Body of pancreas (tissue), 4 donors: ENCODE data around the gene PBX1. TPM values are rescaled to one million over a fixed set of nuclear protein-coding genes. Genes with fewer than 3 reads are reported as not detected.

Experiments
- ATAC-seq: fragments of 150-250 bp; one replicate; pipeline ENCODE4 v1.9.1; 2016
- DNase-seq, 4 donors: peaks; one replicate each; pipeline ENCODE4 v3.0.0-alpha.2; 2019
- H3K27ac ChIP-seq, 4 donors: fragments of 200-600 bp; sonication (generic); 1 replicate in 3 of 4; 2 replicates in 1 of 4; pipeline versions ENCODE4 v1.5.1 to v1.6.1; 2016 to 2019; ENCODE audit warnings: mild to moderate bottlenecking in 1 of 4, mixed read lengths in 1 of 4, moderate library complexity in 1 of 4
- H3K27me3 ChIP-seq, 2 donors: fragments of 200-600 bp; sonication (generic); one replicate each; pipeline ENCODE4 v1.6.0; 2016; ENCODE audit warnings: mild to moderate bottlenecking in 1 of 2
- H3K36me3 ChIP-seq, 2 donors: fragments of 200-600 bp; sonication (generic); replicated peaks in 1 of 2; 2 replicates each; pipeline ENCODE4 v1.5.1; 2016; ENCODE audit warnings: low read depth in 2 of 2; ENCODE audit not compliant: insufficient read depth in 1 of 2
- H3K4me1 ChIP-seq: fragments of 200-600 bp; sonication (generic); one replicate; pipeline ENCODE4 v1.6.0; 2016
- H3K4me3 ChIP-seq, 2 donors: fragments of 200-600 bp; sonication (generic); 1 replicate in 1 of 2; 2 replicates in 1 of 2; pipeline ENCODE4 v1.5.1; 2016 to 2019
- H3K9me3 ChIP-seq, 3 donors: fragments of 200-600 bp; sonication (generic); 1 replicate in 2 of 3; 2 replicates in 1 of 3; pipeline ENCODE4 v1.5.1; 2016
- POLR2A ChIP-seq, 3 donors: fragments of 450-650 bp; IDR thresholded peaks; one replicate each; pipeline ENCODE4 v1.6.1; 2016; ENCODE audit warnings: antibody characterized with exemption in 3 of 3, mild to moderate bottlenecking in 2 of 3
- WGBS, 2 donors: methylation state at CpG; one replicate each; pipeline ENCODE4 v1.1.5; 2017; 5-methylcytosine and 5-hydroxymethylcytosine counted together
- intact Hi-C: fragments of 100-400 bp; cut with DNase I; formaldehyde crosslinking; loops from one replicate; pipeline ENCODE4 v1.15.1; 2023
- total RNA-seq, 2 donors: library from RNA; depleted of rRNA; stranded (reverse); fragments of >200 nt; gene quantifications; one replicate each; pipeline ENCODE4 v1.1.0, GENCODE V29; 2016
- TF ChIP-seq, protein P1 (sequence below), 7 experiments: fragments of 450-650 bp in 4 of 7; fragments of 200-600 bp in 3 of 7; sonication (generic) in 3 of 7; IDR thresholded peaks; one replicate each; pipeline ENCODE4 v1.5.1; 2016 to 2019; ENCODE audit warnings: antibody characterized with exemption in 7 of 7

PBX1 gene
- total RNA-seq, 2 donors from 2014 or later = 83.1 to 111 TPM

DNA sequence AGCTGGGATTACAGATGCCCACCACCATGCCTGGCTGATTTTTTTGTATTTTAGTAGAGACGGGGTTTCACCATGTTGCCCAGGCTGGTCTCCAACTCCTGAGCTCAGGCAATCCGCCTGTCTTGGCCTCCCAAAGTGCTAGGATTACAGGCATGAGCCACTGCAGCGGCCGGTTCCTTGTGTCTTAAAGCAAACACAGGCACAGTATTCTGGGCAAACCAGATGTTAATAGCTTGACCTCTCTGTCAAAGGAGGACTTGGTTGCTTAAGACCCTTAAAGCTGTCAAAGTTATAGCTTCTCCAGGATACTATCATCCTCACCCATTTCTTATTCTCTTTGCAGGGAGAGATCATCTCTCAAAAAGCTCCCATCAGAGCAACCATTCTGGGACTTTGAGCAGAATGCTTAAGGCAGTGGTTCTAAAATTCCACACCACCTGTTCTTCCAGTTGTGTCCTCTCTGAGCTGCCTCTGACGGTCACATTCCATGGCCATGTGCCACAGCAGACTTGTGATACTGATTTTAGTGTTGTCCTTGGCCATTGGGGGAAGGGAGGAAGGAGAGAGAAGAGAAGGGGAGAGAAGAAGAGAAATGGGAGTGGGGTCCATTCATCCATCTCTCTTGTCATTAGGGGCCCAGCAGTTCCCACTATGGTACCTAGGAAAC, 81.8 kb downstream of the PBX1 start:
- H3K9me3 ChIP-seq = no peaks in the 10 kb centered on the region
- DNase-seq = peak in 3 of 4 donors; percentile 60 to 61 (median 61)
- H3K4me1 ChIP-seq = peaks cover 85% of the 10 kb centered on the region
- peak overlapping the region; percentile 23 to 88 (median 50) for H3K27ac ChIP-seq
- no peak overlapping the region for H3K4me3 ChIP-seq
- 24 to 45% methylated on average over 5 of the region's 5 CpGs for WGBS, 2 donors
- no peak for ATAC-seq
- H3K27me3 ChIP-seq = no peaks in the 10 kb centered on the region
- H3K36me3 ChIP-seq = no peaks in the 10 kb centered on the region
- TF ChIP-seq, protein P1, sequence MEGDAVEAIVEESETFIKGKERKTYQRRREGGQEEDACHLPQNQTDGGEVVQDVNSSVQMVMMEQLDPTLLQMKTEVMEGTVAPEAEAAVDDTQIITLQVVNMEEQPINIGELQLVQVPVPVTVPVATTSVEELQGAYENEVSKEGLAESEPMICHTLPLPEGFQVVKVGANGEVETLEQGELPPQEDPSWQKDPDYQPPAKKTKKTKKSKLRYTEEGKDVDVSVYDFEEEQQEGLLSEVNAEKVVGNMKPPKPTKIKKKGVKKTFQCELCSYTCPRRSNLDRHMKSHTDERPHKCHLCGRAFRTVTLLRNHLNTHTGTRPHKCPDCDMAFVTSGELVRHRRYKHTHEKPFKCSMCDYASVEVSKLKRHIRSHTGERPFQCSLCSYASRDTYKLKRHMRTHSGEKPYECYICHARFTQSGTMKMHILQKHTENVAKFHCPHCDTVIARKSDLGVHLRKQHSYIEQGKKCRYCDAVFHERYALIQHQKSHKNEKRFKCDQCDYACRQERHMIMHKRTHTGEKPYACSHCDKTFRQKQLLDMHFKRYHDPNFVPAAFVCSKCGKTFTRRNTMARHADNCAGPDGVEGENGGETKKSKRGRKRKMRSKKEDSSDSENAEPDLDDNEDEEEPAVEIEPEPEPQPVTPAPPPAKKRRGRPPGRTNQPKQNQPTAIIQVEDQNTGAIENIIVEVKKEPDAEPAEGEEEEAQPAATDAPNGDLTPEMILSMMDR (IDR thresholded peaks at IDR 0.05) = no peak
- TF ChIP-seq POLR2A (IDR thresholded peaks at IDR 0.05) = no peak
- intact Hi-C loops = no loop called here

DNA sequence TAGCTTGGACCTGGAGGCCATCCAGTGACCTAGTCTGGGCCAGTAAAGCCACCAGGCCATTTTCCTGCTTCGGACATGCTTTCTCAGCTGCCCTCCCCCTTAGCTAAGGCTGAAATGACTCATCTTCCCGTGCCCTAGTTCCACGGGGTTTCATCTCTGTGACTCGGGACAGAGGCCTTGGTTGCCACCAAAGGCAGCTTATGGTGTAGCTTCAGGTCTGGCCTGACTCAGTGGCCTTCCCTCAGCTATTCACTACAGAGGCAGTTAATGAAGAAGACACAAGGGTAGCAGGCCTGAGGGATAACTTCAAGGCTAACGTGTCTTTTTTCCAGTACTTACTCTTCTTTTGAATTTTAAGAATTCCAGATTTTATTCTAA, 82.4 kb downstream of the PBX1 start:
- H3K4me3 ChIP-seq = no peak overlapping the region
- peaks cover 80% of the 10 kb centered on the region for H3K4me1 ChIP-seq
- intact Hi-C loops = no loop called here
- no peak for TF ChIP-seq POLR2A (IDR thresholded peaks at IDR 0.05)
- TF ChIP-seq, protein P1 (IDR thresholded peaks at IDR 0.05) = no peak
- no peak for ATAC-seq
- H3K27ac ChIP-seq = peak overlapping the region; percentile 23 to 88 (median 50)
- no peaks in the 10 kb centered on the region for H3K9me3 ChIP-seq
- DNase-seq = peak in 1 of 4 donors; percentile 51
- WGBS, 2 donors = 51 to 78% methylated on average over 5 of the region's 5 CpGs
- H3K27me3 ChIP-seq = no peaks in the 10 kb centered on the region
- no peaks in the 10 kb centered on the region for H3K36me3 ChIP-seq

DNA sequence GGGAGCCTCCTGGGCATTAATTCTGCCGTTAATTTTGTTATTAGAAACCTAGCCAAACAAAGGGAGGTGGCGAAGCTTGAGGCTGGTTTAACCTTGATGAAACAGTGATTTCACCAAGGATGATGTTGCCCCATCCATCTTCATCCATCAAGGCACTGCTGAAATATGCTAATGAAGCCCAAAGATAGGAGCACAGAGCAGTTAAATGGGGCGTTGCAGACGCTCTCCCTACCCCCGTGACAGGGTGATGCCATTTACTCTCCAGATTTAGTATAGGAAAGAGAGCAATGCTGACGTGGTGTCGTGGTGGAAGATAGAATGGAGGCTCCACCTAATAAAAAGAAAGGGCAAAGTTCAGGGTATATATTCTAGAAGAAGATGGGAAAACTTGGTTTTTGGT, 84.0 kb downstream of the PBX1 start:
- Histone ChIP-seq H3K36me3 (no peaks in the 10 kb centered on the region), H3K27me3 (no peaks in the 10 kb centered on the region), H3K4me1 (peaks cover 79% of the 10 kb centered on the region), H3K9me3 (no peaks in the 10 kb centered on the region), H3K27ac (peak overlapping the region in 1 of 4 donors; percentile 18), H3K4me3 (no peak overlapping the region)
- WGBS, 2 donors = 83 to 93% methylated on average over 7 of the region's 7 CpGs
- TF ChIP-seq, protein P1 (IDR thresholded peaks at IDR 0.05) = no peak
- no peak for TF ChIP-seq POLR2A (IDR thresholded peaks at IDR 0.05)
- DNase-seq = no peak
- intact Hi-C loops = no loop called here
- ATAC-seq = no peak

DNA sequence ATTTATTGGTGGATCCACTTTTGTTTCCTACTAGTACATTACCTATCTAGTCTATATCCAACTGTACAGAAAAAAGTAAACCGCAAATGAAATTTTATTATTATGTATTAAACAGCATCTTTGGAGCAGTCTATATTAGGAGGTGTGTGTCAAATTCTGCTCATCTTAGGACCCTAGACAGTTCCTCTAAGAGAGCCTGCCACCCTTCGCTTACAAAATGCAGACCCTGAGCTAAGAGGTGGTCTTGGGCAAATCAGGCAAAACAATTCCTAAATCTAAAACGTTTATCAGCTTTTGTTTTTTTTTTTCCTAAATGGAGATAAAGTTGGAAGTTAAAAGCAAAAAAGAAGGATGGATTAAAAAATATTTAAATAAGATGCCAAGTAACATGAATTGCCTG, 85.3 kb downstream of the PBX1 start:
- TF ChIP-seq POLR2A (IDR thresholded peaks at IDR 0.05) = no peak
- TF ChIP-seq, protein P1 (IDR thresholded peaks at IDR 0.05) = no peak
- intact Hi-C loops = no loop called here
- WGBS, 2 donors = 63 to 73% methylated on average over 3 of the region's 3 CpGs

More for the DNA sequence above, 85.3 kb downstream of the PBX1 start:
- Histone ChIP-seq H3K27me3 (no peaks in the 10 kb centered on the region), H3K36me3 (no peaks in the 10 kb centered on the region), H3K9me3 (no peaks in the 10 kb centered on the region), H3K4me3 (no peak overlapping the region), H3K4me1 (peaks cover 79% of the 10 kb centered on the region), H3K27ac (peak overlapping the region in 3 of 4 donors; percentile 54 to 75 (median 70))
- ATAC-seq (no peak), DNase-seq (no peak)
